Coronary artery (tissue), 2 donors: ENCODE data around the gene MYO18A.
"Not testable (repeated sequence)": the region's sequence is repeated elsewhere in the genome, so short reads cannot be mapped to it uniquely, and the experiment has no call there.

ENCODE experiments used
- DNase-seq: peaks from one replicate; pipeline ENCODE4 v3.0.0-alpha.2; 2017; ENCODE audit warnings: low spot score
- H3K27ac ChIP-seq, 2 donors: fragments of 200-600 bp; sonication (generic); one replicate each; pipeline ENCODE4 v1.5.1; 2016 to 2019
- H3K4me3 ChIP-seq: fragments of 200-600 bp; sonication (generic); 2 replicates; pipeline ENCODE4 v1.5.1; 2016; ENCODE audit warnings: mild to moderate bottlenecking, moderate library complexity
- CTCF ChIP-seq: fragments of 200-600 bp; sonication (generic); IDR thresholded peaks from one replicate; pipeline ENCODE4 v1.5.1; 2019; ENCODE audit warnings: antibody characterized with exemption

Gene MYO18A

GRCh38 chr17:29094101-29094708 lies 86.0 kb downstream of the MYO18A start:
- Histone ChIP-seq H3K27ac (no peak overlapping the region), H3K4me3 (no peak overlapping the region)
- no peak for TF ChIP-seq CTCF
- no peak for DNase-seq

- no peak for DNase-seq
- H3K4me3 ChIP-seq = no peak overlapping the region
- no peak overlapping the region for H3K27ac ChIP-seq
- TF ChIP-seq CTCF = no peak
Observed at GRCh38 chr17:29093090-29093871, 86.9 kb downstream of the MYO18A start.

GRCh38 chr17:29091606-29092289 lies 88.5 kb downstream of the MYO18A start:
- Histone ChIP-seq H3K27ac (no peak overlapping the region), H3K4me3 (no peak overlapping the region)
- no peak for DNase-seq
- no peak for TF ChIP-seq CTCF

GRCh38 chr17:29090750-29091605 lies 89.2 kb downstream of the MYO18A start:
- Histone ChIP-seq H3K4me3 (no peak overlapping the region), H3K27ac (no peak overlapping the region)
- DNase-seq = no peak
- no peak for TF ChIP-seq CTCF

GRCh38 chr17:29090108-29090507 lies 90.1 kb downstream of the MYO18A start:
- TF ChIP-seq CTCF = no peak
- Histone ChIP-seq H3K4me3 (no peak overlapping the region), H3K27ac (no peak overlapping the region)
- DNase-seq = no peak

- no peak for DNase-seq
- TF ChIP-seq CTCF = no peak
- Histone ChIP-seq H3K27ac (no peak overlapping the region), H3K4me3 (no peak overlapping the region)
Observed at GRCh38 chr17:29089601-29090044, 90.6 kb downstream of the MYO18A start.

GRCh38 chr17:29088782-29089181 lies 91.4 kb downstream of the MYO18A start:
- not testable (repeated sequence) for DNase-seq, H3K27ac ChIP-seq, H3K4me3 ChIP-seq
